H1 (cell line): ENCODE results near the gene PRDM5. TPM values are rescaled to one million over a fixed set of nuclear protein-coding genes. Genes with fewer than 3 reads are reported as not detected.

Experiments used
- JUN ChIP-seq: IDR thresholded peaks from 2 replicates; pipeline ENCODE4 v1.6.1; 2011; ENCODE audit warnings: low read depth, mild to moderate bottlenecking, improper control_type of control experiment, low read length
- JUND ChIP-seq: IDR thresholded peaks from 2 replicates; pipeline ENCODE4 v1.6.1; 2011; ENCODE audit warnings: mild to moderate bottlenecking, improper control_type of control experiment, low read length
- KDM4A ChIP-seq: IDR thresholded peaks from one replicate; pipeline ENCODE4 v1.7.1; 2012; ENCODE audit warnings: low read depth, mild to moderate bottlenecking, moderate library complexity, low read length, inconsistent platforms; ENCODE audit not compliant: severe bottlenecking
- SIRT6 ChIP-seq: IDR thresholded peaks from one replicate; pipeline ENCODE4 v1.7.1; 2012; ENCODE audit warnings: low read length, inconsistent platforms
- USF2 ChIP-seq: IDR thresholded peaks from 2 replicates; pipeline ENCODE4 v1.6.1; 2011; ENCODE audit warnings: low read length, improper control_type of control experiment
- polyA plus RNA-seq, 7 experiments: library from polyadenylated mRNA; depleted of rRNA in 3 of 7; stranded (reverse) in 5 of 7; unstranded in 2 of 7; fragments of >200 nt in 5 of 7; fragments of 200-250 nt in 2 of 7; gene quantifications; 1 replicate in 5 of 7; 2 replicates in 1 of 7; 4 replicates in 1 of 7; pipeline versions ENCODE4 v1.2.1 to v1.2.3, GENCODE V29; 2011 to 2013; ENCODE audit warnings: missing spikeins in 2 of 7, mixed read lengths in 2 of 7
- total RNA-seq: library from RNA; stranded (reverse); fragmentation: NEBNext Ultra II Directional; extraction: Animal tissue kit (Norgen Biotek cat#: 25700); gene quantifications from 2 replicates; pipeline ENCODE4 v1.2.1, GENCODE V29; 2021

The PRDM5 gene
- total and polyA plus RNA-seq, 2 of the 8 experiments (the other 6 are each of a cell fraction or from before 2014, with no cell fraction given): 8.2 to 23.4 TPM

GRCh38 chr4:120709991-120710390 is 212.5 kb downstream of the PRDM5 start (continued):
- TF ChIP-seq KDM4A: no peak
- no peak for TF ChIP-seq SIRT6
- no peak for TF ChIP-seq JUND
- no peak for TF ChIP-seq USF2
- TF ChIP-seq JUN: no peak
